Hematopoietic multipotent progenitor cell treated with erythropoietin and hydrocortisone succinate and interleukin-3 and kit ligand, for 17 days (in vitro differentiated cells): Measurements from ENCODE around the gene THSD7A.
"Not testable (repeated sequence)": the region's sequence is repeated elsewhere in the genome, so short reads cannot be mapped to it uniquely, and the experiment has no call there.

Experiments used
- DNase-seq: peaks from one replicate; pipeline ENCODE4 v3.0.0-alpha.2; 2015; ENCODE audit warnings: low spot score

THSD7A gene

GRCh38 chr7:11458736-11459483 lies 373.1 kb downstream of the THSD7A start:
- no peak for DNase-seq

DNA sequence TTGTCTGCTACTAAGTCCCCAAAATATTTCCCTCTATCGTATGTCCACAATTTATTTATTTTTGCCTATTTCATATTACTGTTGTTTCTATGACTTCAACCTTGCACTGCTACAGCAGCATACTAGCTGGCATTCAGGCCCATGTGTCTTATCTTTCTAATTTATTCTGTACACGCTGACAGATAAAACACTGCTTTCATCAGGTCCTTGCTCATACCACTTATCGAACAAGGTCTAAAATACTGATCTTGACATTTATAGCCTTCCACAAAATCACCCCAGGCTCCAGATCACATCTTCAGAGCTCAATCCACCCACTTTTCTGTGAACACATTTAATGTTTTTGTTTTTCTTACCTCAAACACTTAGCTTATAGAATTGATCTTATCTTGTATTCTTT lies 374.6 kb downstream of the THSD7A start:
- no peak for DNase-seq

- no peak for DNase-seq
Measured at GRCh38 chr7:11456574-11456973, 375.4 kb downstream of the THSD7A start.

DNA sequence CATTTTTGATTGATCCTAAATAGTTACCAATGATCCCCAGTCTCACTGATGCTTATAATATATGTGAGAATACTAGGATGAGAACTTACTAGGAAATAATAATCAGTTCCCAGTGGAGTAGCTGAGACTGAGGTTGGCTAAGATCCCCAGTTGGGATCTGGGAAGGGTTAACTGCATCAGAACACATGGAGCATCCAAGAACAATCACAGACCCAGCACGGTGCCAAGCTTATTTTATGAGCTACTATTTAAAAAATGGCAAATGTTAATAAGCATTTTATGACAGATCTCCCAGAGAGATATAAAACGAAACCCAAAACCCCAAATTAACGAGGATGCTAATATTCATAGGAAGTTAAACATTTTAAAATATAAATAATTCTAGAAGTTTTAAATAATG lies 379.5 kb downstream of the THSD7A start:
- no peak for DNase-seq

DNA sequence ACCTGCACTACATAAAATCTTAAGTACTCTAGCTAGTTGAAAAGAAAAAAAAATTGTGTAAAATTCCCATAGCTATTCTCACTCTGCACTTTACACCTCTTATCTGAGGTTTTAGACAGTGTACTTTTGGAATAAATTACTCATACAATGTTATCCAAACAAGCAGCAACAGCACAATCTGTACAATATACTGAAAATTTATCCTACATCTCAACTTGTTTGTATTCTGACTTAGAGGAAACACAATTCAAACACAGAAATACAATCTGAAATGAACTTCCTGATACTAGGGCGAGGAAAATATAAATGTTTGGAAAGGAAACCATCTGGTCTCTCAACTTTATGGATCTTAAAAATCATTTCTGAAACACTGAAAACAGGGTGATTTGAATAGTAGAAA lies 381.7 kb downstream of the THSD7A start:
- DNase-seq = no peak

- no peak for DNase-seq
Measured at GRCh38 chr7:11449316-11449715, 382.7 kb downstream of the THSD7A start.

DNA sequence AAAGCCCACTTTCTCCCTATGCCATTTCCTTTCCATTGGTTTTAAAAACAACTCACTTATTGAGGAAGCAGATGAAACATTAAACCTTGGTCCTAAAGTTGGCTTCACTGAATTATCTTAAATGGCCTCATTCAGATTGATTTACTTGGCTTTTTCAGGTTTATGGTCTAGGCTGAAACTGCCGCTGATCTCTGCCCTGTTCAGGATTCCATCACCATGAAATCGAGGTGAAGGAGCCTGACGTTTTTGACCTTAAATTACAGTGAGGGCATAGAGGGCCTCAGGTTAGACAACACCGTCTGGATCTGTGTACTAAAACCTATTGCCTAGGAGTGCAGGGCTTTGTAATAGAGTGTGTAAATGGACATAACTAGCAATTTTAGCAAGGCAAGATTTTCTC lies 383.7 kb downstream of the THSD7A start:
- no peak for DNase-seq

DNA sequence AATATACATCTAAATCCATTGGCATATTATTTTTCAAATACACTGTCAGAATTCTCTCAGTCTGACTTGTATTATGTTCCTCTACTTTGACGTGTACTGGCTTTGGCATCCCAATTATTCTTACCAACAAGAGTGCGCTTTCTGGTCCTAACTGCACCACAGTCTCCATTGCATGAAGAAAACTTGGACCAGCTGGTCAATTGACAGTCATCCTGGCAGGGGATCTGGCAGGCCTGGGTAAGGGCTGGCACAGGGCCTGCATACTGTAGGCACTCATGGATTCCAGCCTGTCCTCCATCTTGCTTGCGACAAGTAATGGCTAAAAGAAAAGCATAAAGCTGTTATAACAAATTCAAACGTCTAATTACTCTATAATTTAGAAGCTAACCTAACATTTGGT lies 384.9 kb downstream of the THSD7A start:
- no peak for DNase-seq

DNA sequence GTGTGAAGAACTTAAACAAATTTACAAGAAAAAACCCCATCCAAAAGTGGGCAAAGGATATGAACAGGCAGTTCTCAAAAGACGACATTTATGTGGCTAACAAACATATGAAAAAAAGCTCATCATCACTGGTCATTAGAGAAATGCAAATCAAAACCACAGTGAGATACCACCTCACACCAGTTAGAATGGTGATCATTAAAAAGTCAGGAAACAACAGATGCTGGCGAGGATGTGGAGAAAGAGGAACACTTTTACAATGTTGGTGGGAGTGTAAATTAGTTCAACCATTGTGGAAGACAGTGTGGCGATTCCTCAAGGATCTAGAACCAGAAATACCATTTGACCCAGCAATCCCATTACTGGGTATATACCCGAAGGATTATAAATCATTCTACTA lies 388.1 kb downstream of the THSD7A start:
- not testable (repeated sequence) for DNase-seq

- no peak for DNase-seq
Measured at GRCh38 chr7:11437994-11438393, 394.0 kb downstream of the THSD7A start.

GRCh38 chr7:11436773-11437524 lies 395.0 kb downstream of the THSD7A start:
- DNase-seq = no peak

- DNase-seq = no peak
Measured at GRCh38 chr7:11436316-11436715, 395.7 kb downstream of the THSD7A start.

DNA sequence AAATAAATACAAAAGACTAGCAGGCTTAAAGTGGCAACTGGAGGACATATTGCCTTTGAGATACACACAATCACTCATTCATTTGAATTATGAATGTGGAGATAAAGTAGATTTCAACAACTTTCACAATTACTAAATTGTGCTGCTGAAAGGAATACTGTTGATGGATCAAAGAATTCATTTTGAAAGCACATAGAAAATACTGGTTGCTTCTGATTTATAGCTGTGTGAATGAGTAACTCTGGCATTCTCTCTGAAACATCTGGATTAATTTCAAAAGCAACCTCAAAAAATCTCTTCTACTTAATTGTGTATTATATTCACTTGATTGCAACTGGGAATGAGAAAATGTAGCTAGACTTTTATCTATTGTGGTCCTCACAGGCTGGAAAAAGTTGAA lies 397.6 kb downstream of the THSD7A start:
- no peak for DNase-seq

- DNase-seq = no peak
Measured at GRCh38 chr7:11430841-11431240, 401.2 kb downstream of the THSD7A start.

DNA sequence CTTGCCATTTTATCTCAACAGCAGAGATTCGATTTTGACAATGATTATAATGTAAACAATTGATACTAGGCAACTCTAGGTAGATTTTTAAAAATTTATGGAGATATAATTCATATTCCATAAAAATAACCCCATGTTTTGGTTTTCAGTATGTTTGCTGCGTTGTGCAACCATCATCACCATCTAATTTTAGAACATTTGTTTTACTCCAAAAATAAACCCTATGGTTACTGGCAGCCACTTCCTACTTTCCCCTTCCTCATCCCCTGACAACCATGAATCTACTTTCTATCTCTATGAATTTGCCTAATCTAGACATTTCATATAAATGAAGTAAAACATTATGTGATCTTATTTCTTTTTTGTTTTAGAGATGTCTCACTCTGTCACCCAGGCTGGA lies 401.9 kb downstream of the THSD7A start:
- DNase-seq = no peak

DNA sequence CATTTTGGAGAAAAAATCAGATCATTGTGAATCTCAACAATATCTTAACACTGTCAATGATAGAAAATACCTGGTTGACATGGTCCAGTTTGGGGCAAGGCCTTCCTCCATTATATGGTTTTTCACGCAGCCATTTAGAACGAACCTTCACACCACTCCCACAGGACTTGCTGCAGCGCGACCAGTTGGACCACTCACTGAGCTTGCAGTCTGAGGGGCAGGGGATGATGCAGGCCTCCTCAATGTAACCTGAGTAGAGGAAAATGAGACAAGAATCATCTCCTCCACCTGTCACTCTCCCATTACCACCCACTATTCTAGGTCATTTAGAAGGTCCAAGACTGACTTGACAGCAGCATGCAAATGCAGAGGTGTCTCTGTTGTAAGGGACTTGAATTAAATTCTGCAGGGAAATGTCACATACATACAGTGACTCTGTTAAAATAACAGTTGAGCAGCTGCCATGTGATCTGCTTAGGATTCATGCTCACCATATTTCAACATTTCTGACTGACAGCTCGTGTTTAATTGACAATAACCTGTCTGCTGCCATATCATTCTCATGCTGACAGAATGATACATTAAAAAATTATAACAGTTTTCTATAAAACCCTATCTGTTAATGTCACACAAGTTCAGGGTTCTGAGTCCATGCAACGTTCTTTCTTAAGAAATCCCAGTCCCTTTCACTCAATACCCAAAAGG lies 403.0 kb downstream of the THSD7A start:
- DNase-seq = no peak

- DNase-seq = no peak
Measured at GRCh38 chr7:11427686-11428273, 404.2 kb downstream of the THSD7A start.

GRCh38 chr7:11424006-11424405 lies 408.0 kb downstream of the THSD7A start:
- no peak for DNase-seq

DNA sequence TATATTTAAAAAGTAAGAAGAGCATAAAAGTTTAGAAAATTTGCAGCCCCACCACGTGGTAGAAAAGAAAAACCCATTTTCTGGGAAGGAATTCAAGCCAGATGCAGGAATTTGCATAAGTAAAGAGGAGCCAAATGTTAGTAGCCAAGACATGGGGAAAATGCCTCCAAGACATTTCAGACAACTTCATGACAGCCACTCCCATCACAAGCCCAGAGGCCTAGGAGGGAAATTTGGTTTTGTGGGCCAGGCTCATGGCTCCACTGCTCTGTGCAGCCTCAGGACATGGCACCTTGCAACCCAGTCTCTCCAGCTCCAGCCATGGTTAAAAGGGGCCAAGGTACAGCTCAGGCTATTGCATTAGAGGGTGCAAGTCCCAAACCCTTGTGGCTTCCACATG lies 411.9 kb downstream of the THSD7A start:
- DNase-seq = no peak

- no peak for DNase-seq
Measured at GRCh38 chr7:11416641-11417458, 415.1 kb downstream of the THSD7A start.

DNA sequence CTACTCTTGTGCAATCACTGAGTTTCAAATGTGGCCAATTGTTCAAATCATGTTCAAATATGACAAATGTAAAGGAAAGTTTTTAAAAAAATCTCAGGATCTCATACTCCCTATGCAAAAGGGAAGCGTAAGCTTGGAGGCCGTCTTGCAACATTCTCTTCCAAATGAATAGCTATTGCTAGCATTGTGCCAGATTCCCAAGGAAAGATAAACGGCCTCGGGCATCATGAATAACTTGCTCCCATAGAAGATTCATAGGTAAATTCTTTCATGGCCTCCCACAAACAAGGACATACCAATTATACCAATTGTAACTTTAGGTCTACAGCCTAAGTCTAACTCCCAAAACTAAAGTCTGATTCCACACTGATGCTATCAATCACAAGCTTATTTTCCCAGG lies 416.9 kb downstream of the THSD7A start:
- DNase-seq = no peak

GRCh38 chr7:11413901-11414300 lies 418.1 kb downstream of the THSD7A start:
- no peak for DNase-seq
